Mucosa of stomach (tissue), 1 donor: ENCODE results near the gene METTL27.

ENCODE experiments used
- H3K27me3 ChIP-seq: one replicate; pipeline ENCODE4 v1.7.0; 2013; ENCODE audit warnings: mild to moderate bottlenecking, low read length; ENCODE audit not compliant: control insufficient read depth, insufficient read depth
- H3K36me3 ChIP-seq: one replicate; pipeline ENCODE4 v1.7.0; 2013; ENCODE audit warnings: low read length; ENCODE audit not compliant: control insufficient read depth, insufficient read depth
- H3K4me1 ChIP-seq: one replicate; pipeline ENCODE4 v1.7.0; 2013; ENCODE audit warnings: mild to moderate bottlenecking, low read length; ENCODE audit not compliant: control insufficient read depth, insufficient read depth
- H3K4me3 ChIP-seq: one replicate; pipeline ENCODE4 v1.7.0; 2013; ENCODE audit warnings: low read length
- H3K9ac ChIP-seq: one replicate; pipeline ENCODE4 v1.7.0; 2013; ENCODE audit warnings: mild to moderate bottlenecking, low read length, moderate library complexity
- H3K9me3 ChIP-seq: one replicate; pipeline ENCODE4 v1.7.0; 2013; ENCODE audit warnings: mild to moderate bottlenecking, low read length, moderate library complexity; ENCODE audit not compliant: control insufficient read depth
- donor health status: Pancreatic carcinoma.

METTL27 gene

DNA sequence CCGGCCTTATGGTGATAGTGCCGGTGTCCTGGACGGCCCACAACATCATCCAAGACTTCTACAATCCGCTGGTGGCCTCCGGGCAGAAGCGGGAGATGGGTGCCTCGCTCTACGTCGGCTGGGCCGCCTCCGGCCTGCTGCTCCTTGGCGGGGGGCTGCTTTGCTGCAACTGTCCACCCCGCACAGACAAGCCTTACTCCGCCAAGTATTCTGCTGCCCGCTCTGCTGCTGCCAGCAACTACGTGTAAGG is 10.8 kb downstream of the METTL27 start:
- Histone ChIP-seq H3K27me3 (peaks cover 28% of the 10 kb centered on the region), H3K36me3 (no peaks in the 10 kb centered on the region), H3K4me1 (peaks cover 55% of the 10 kb centered on the region), H3K4me3 (peak overlapping the region; percentile 45), H3K9me3 (no peaks in the 10 kb centered on the region), H3K9ac (peak overlapping the region; percentile 73)

DNA sequence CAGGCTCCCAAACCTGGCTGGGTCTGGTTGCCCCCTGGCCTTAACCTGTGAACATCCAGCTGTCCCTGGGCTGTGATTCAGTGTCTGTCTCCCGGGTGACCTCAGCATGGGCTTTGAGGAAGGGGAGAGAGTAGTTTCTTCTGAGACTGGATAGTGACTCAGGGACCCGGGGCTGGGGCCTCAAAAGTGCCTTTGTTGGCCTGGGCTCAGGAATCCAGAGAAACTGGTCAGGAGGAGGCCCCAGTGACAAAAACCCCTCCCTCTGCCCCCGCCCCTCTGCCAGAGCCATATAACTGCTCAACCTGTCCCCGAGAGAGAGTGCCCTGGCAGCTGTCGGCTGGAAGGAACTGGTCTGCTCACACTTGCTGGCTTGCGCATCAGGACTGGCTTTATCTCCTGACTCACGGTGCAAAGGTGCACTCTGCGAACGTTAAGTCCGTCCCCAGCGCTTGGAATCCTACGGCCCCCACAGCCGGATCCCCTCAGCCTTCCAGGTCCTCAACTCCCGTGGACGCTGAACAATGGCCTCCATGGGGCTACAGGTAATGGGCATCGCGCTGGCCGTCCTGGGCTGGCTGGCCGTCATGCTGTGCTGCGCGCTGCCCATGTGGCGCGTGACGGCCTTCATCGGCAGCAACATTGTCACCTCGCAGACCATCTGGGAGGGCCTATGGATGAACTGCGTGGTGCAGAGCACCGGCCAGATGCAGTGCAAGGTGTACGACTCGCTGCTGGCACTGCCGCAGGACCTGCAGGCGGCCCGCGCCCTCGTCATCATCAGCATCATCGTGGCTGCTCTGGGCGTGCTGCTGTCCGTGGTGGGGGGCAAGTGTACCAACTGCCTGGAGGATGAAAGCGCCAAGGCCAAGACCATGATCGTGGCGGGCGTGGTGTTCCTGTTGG is 11.4 kb downstream of the METTL27 start, which contains the start of gene CLDN4:
CLDN4 (plus strand) TSS at position 316 of the 903 bp plus-strand sequence; CDS start at position 522, 206 bp downstream.
- Histone ChIP-seq H3K9ac (peak within 1 kb of the TSS; percentile 73), H3K4me1 (peaks cover 55% of the 10 kb centered on the region), H3K4me3 (peak within 1 kb of the TSS; percentile 45), H3K27me3 (peaks cover 28% of the 10 kb centered on the region), H3K9me3 (no peaks in the 10 kb centered on the region), H3K36me3 (no peaks in the 10 kb centered on the region)

DNA sequence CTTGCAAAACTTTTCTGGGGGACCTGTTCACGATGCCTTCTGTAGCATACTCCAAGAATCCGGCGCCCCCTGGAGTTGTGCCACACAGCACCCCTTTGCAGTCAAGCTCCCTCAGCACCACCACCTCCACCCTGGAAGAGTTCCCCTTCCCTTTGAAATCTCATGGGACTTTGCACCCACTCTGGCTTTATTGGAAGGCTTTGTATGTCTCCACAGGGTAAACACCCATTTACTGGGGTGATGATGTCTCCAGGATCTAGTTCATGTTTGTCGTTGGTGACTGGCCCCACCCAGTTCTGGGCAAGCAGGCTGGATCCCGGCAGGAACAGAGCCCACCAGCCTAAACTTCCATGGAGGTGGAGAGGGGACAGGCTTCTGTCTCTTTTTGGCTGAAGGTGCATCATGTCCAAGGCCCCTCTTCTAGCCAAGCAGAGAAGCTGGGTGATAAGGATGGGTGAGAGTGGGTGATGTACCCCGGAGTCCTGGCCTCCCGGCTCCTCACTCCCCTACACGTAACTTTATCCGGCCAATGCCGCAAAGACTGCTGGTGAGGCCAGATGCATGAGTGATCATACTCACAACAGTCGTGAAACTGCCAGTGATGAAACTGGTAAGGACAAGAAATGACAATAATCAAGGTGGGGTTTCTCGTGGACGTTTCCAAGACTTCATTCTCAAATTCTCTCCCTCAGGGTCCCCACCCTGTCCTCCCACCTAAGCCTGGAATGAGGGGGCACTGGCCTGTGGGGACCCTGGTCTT is 12.2 kb downstream of the METTL27 start:
- Histone ChIP-seq H3K27me3 (peaks cover 28% of the 10 kb centered on the region), H3K9me3 (no peaks in the 10 kb centered on the region), H3K36me3 (no peaks in the 10 kb centered on the region), H3K9ac (peak overlapping the region; percentile 73), H3K4me3 (peak overlapping the region; percentile 45), H3K4me1 (peaks cover 55% of the 10 kb centered on the region)

DNA sequence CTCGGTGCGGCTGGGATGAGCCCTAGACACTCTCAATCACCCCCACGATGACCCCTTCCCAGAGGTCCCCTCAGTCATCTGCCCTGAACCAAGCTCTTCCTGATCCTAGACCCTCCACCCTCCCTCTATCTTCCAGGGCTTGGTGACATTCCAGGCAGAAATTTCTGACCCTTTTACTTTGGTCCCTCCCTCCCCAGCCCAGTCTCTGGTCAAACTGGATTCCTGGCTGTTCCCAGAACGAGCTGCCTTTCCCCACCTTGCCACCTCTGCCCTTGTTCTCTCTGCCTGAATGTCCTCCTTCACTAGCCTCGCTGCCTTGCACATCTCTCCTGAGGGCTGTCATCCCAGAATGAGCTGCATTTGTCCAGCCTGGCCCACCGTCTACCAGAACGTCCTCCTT is 12.8 kb downstream of the METTL27 start:
- no peak overlapping the region for H3K9ac ChIP-seq
- no peak overlapping the region for H3K4me3 ChIP-seq
- H3K9me3 ChIP-seq = no peaks in the 10 kb centered on the region
- H3K36me3 ChIP-seq = no peaks in the 10 kb centered on the region
- H3K4me1 ChIP-seq = peaks cover 55% of the 10 kb centered on the region
- H3K27me3 ChIP-seq = peaks cover 28% of the 10 kb centered on the region

DNA sequence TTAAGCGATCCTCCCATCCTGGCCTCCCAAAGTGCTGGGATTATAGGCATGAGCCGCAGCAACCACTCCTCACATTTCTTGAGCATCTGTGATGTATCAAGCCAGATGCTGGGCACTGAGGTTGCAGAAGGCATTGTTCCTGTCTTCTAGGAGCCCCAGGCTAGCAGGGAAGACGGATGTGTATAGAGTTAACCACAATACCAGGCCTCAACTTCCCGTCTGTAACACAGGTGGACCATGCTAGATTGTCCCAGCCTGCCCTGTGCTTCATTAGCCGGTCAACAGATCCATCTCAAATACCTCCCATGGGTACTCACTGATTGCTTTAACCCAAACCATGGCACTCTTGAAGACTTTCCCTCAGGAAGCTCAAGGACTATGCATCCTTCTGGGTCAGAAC is 13.3 kb downstream of the METTL27 start:
- H3K4me1 ChIP-seq = peaks cover 55% of the 10 kb centered on the region
- H3K27me3 ChIP-seq = peaks cover 32% of the 10 kb centered on the region
- H3K9me3 ChIP-seq = no peaks in the 10 kb centered on the region
- H3K36me3 ChIP-seq = no peaks in the 10 kb centered on the region
- no peak overlapping the region for H3K4me3 ChIP-seq
- H3K9ac ChIP-seq = no peak overlapping the region

DNA sequence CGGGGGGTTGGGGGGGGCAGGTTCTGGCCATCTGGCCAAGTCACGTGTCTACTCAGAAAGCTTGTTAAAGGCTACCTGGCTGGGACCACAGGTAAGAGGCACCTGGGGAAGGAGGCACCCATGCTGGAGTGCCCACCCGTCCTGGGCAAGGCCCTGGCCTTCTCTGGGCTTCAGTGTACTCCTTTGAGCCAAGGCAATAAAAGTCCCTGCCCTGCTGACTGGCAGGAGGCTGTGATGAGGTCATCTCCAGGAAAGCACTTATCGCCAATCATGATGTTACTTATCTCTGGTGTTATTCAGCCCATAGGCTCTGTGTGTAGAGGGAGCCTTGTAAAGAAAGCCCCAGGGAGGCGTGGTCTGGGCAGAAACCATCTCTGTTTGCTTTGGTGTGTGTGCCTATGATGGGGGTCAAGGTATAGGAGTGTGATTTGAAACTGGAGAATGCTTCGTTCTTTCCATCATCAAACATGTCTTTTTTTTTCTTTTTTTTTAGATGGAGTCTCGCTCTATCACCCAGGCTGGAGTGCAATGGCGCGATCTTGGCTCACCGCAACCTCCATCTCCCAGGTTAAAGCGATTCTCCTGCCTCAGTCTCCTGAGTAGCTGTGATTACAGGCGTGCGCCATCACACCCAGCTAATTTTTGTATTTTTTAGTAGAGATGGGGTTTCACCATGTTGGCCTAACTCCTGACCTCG is 14.1 kb downstream of the METTL27 start:
- H3K9ac ChIP-seq = no peak overlapping the region
- no peaks in the 10 kb centered on the region for H3K36me3 ChIP-seq
- H3K9me3 ChIP-seq = no peaks in the 10 kb centered on the region
- H3K4me3 ChIP-seq = no peak overlapping the region
- H3K4me1 ChIP-seq = peaks cover 54% of the 10 kb centered on the region
- H3K27me3 ChIP-seq = peaks cover 35% of the 10 kb centered on the region

DNA sequence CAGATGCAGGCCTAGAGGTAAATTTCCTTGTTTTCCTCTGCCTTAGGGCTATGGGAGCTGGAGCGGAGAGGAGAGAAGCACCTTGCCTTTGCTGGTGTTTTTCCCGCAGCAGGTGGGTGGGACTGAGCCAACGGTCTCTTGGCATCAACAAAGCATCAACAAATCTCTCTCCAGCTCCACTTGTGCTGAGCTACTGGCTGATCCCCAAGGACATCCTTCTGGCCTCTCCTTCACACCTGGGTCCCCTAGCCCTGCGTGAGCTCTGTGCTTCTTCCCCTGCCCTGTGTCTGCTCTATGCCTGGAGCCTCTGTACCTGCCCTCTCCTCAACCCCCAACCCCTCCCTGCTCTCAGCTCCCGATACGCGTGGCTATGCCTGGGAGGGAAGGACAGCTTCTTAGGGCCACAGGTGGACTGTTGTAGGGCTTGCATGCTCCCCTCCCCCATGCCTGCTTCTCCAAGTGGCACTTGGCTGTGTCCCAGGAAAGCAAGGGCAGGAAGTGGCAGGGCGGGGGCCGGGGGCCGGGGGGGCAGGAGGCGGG is 14.7 kb downstream of the METTL27 start:
- Histone ChIP-seq H3K9ac (peak overlapping the region; percentile 61), H3K27me3 (peaks cover 41% of the 10 kb centered on the region), H3K9me3 (no peaks in the 10 kb centered on the region), H3K4me3 (no peak overlapping the region), H3K4me1 (peaks cover 54% of the 10 kb centered on the region), H3K36me3 (no peaks in the 10 kb centered on the region)

DNA sequence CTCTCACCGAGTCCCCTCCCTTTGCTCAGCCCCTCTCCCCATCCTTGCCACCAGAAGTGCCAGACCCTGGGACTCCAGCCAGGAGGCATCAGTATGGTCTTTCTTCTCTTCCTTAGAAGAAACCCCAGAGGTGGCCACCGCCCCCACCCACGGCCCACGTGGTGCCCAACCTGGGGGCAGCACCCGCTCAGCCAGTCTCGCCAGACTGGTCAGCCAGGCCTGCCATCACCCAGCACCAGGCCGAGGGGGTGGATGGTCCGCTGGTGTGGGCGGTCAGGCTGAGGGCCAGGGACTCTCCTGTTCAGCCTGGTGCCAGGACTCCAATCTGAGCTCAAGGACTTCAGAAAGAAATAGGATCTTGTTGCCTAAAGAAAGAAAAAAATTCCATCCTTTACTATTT is 17.3 kb downstream of the METTL27 start:
- no peak overlapping the region for H3K4me3 ChIP-seq
- H3K9me3 ChIP-seq = no peaks in the 10 kb centered on the region
- H3K36me3 ChIP-seq = no peaks in the 10 kb centered on the region
- peaks cover 44% of the 10 kb centered on the region for H3K4me1 ChIP-seq
- peaks cover 26% of the 10 kb centered on the region for H3K27me3 ChIP-seq
- no peak overlapping the region for H3K9ac ChIP-seq

DNA sequence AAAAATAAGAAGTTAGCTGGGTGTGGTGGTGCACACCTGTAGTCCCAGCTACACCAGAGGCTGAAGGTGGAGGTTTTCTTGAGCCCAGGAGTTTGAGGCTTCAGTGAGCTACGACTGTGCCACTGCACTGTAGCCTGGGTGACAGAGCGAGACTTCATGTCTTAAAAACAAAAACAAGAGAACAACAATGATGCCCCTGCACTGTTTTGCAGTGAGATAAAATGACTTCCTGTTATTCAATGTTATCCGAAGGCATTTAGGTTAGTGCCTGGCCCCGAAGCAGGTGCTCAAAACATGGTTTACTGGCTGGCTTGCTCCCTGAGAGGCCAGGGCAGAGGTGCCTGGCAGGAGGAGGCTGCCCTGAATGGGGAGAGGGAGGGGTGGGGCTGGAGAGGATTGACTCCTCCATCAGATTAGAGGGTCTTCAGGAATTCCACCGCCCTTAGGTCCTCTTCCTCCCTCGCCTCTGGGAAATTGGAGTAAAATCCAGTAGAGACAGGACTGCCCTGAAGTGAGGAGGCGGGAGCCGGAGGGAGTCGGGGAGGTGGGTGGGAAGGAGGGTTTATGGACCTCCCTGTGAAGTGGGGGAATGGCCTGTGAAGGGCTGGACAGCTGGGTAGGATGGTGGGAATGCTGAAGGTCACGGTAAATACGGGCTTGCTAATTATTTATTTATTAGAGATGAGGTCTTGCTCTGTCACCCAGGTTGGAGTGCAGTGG is 18.3 kb downstream of the METTL27 start:
- H3K27me3 ChIP-seq = peaks cover 22% of the 10 kb centered on the region
- H3K9ac ChIP-seq = no peak overlapping the region
- no peaks in the 10 kb centered on the region for H3K36me3 ChIP-seq
- no peak overlapping the region for H3K4me3 ChIP-seq
- peaks cover 35% of the 10 kb centered on the region for H3K4me1 ChIP-seq
- no peaks in the 10 kb centered on the region for H3K9me3 ChIP-seq

DNA sequence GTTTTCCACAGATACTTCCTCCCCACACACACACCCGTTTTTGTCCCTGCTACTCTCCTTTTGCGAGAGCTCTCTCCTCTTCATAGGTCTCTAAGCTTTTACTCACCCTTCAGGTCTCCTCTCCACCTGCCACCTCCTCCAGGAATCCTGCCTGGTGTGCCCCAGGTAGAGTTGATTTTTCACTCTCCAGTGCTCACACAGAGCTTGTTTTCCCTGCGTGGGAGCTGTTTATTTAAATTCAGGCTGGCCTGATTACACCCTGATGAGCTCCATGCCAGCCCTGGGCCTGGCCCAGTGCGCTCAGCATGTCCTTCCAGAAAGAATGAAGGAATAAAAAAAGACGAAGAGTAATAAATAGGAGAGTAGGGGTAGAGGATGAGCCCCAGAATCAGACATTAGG is 19.1 kb downstream of the METTL27 start:
- H3K4me1 ChIP-seq = peaks cover 27% of the 10 kb centered on the region
- H3K4me3 ChIP-seq = no peak overlapping the region
- H3K36me3 ChIP-seq = no peaks in the 10 kb centered on the region
- H3K9me3 ChIP-seq = no peaks in the 10 kb centered on the region
- H3K9ac ChIP-seq = peak overlapping the region; percentile 33
- H3K27me3 ChIP-seq = peaks cover 22% of the 10 kb centered on the region

DNA sequence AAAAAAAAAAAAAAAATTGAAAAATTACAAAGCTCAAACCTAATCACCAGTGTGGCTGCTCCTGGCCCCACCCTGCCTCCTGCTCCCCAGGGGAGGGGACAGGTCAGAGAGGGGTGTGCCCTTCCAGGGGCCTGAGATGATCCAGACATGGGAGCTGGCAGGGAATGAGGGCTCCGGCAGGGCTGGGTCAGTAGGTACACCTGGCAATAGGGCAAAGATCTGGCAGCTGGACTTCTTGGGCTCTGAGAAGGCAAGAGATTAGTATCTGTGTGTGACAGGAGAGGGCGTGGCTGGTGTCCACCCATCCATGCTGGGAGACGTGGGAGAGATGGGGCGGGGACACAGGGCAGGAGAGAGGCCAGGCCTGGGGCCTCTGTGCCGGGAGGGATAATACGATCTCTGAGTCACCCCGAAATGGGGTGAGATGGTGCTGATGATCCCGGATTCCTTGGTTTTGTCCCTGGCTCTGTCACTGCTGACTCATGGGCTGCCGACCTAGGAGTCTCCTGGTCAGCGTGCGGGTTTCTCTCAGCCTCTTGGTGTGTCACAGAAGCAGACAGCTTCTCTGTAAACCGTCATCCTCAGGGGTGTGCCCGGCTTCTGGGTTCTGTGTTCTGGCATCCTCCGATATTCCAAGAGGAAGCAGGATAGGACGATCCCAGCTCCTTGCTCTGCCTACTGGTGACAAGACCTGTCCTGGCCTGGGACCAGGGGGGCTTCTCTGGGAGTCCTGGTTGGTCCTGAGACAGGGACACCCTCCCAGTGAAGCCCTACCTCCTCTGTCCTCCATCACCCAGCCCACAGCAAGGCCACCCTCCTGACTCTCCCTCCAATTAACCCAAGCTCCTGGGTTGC is 19.8 kb downstream of the METTL27 start:
- Histone ChIP-seq H3K27me3 (peaks cover 22% of the 10 kb centered on the region), H3K4me3 (no peak overlapping the region), H3K9ac (peak overlapping the region; percentile 33), H3K36me3 (no peaks in the 10 kb centered on the region), H3K4me1 (peaks cover 21% of the 10 kb centered on the region), H3K9me3 (no peaks in the 10 kb centered on the region)
